Astrocyte of the spinal cord (primary cell): ENCODE measurements around the gene DNAJC7.

Experiments
- DNase-seq: peaks from one replicate; pipeline ENCODE4 v3.0.0; 2011; ENCODE audit warnings: low read depth, low spot score
- H3K4me3 ChIP-seq: 2 replicates; pipeline ENCODE4 v1.5.1; 2011; ENCODE audit warnings: low read depth, mild to moderate bottlenecking, low read length, moderate library complexity
- in situ Hi-C: cut with HindIII; loops from 2 replicates; pipeline ENCODE4 v1.10.0; 2017; ENCODE audit warnings: low sequenced_read_pairs
- TF ChIP-seq, protein P1 (sequence below): IDR thresholded peaks from 2 replicates; pipeline ENCODE4 v1.5.1; 2012; ENCODE audit warnings: low read depth, mild to moderate bottlenecking, low read length, inconsistent platforms

DNAJC7 gene

DNA sequence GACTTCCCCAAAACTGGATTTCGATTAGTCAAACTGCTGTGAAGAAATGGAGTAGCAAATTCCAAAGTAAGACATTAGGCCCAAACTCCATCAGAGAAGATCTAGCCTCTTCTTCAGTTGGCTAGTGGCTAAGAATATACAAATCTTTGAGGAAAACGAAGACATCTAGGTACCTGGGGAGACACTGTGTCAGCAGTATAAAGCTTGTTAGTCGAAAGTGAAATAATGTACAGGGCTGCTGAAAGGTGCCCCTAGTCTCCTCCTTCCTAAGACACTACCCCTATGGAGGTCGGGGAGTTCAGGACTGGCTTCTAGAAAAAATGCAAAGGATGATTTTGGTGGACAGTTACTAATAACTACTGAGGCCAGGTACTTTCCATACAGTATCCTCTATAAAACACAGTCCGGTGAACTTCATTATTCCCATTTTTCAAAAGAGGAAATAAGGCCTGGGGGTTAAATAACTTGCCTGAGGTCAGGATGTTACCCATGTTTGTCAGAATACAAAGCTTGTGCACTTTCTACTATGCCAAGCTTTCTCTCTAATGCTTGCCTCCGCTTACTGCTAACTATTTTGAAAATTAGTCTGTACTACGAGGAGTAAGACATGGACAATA is 15.0 kb downstream of the DNAJC7 start:
- TF ChIP-seq, protein P1, sequence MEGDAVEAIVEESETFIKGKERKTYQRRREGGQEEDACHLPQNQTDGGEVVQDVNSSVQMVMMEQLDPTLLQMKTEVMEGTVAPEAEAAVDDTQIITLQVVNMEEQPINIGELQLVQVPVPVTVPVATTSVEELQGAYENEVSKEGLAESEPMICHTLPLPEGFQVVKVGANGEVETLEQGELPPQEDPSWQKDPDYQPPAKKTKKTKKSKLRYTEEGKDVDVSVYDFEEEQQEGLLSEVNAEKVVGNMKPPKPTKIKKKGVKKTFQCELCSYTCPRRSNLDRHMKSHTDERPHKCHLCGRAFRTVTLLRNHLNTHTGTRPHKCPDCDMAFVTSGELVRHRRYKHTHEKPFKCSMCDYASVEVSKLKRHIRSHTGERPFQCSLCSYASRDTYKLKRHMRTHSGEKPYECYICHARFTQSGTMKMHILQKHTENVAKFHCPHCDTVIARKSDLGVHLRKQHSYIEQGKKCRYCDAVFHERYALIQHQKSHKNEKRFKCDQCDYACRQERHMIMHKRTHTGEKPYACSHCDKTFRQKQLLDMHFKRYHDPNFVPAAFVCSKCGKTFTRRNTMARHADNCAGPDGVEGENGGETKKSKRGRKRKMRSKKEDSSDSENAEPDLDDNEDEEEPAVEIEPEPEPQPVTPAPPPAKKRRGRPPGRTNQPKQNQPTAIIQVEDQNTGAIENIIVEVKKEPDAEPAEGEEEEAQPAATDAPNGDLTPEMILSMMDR: no peak
- H3K4me3 ChIP-seq: no peak overlapping the region
- no peak for DNase-seq
- in situ Hi-C loops: no loop called here

- in situ Hi-C loops: no loop called here
- TF ChIP-seq, protein P1: no peak
- H3K4me3 ChIP-seq: no peak overlapping the region
- DNase-seq: no peak
Observed at GRCh38 chr17:42001729-42002128, 15.5 kb downstream of the DNAJC7 start.

GRCh38 chr17:42000413-42001133 is 16.7 kb downstream of the DNAJC7 start:
- no peak overlapping the region for H3K4me3 ChIP-seq
- DNase-seq: no peak
- TF ChIP-seq, protein P1: no peak
- in situ Hi-C loops: no loop called here

GRCh38 chr17:41998497-41998896 is 18.7 kb downstream of the DNAJC7 start:
- no peak for DNase-seq
- no peak overlapping the region for H3K4me3 ChIP-seq
- in situ Hi-C loops: no loop called here
- TF ChIP-seq, protein P1: no peak

DNA sequence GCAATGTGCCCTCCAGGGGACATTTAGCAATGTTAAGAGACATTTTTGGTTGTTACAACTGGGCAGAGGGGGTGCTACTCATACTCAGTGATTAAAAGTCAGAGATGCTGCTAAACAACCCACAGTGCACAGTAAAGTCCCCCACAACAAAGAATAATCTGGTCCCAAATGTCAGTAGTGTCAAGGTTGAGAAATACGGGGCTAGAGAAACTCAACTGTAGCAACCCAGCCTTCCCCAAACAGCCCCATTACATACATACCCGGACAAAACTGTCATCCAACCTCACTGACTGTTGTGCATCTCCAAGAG is 20.4 kb downstream of the DNAJC7 start:
- H3K4me3 ChIP-seq: no peak overlapping the region
- in situ Hi-C loops: no loop called here
- TF ChIP-seq, protein P1: no peak
- DNase-seq: no peak

DNA sequence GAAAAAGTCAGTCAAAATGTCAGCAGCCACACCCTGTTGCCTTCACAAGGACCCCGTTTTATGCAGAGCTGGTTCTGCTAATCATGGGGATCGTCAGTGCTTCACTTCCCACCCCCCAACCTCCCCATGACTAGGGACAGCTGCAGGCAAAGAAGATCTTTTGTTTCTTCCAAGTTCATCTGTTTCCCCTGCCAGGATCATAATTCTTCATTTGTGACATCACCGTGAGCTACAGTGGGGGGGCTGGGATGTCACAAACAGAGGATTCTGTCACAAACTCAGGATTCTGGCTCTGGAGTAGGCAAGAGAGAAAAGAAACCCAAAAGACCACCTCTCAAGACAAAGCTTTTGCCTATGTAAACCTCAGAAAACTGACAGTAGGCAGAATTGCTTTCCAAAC is 24.7 kb downstream of the DNAJC7 start:
- H3K4me3 ChIP-seq: no peak overlapping the region
- TF ChIP-seq, protein P1: no peak
- no peak for DNase-seq
- in situ Hi-C loops: no loop called here
